A673 (cell line): ENCODE results near the gene MYRIP. TPM values are rescaled to one million over a fixed set of nuclear protein-coding genes. Genes with fewer than 3 reads are reported as not detected.

ENCODE experiments used
- BruUV-seq: library from RNA; stranded (reverse); fragments of 400-500 nt; replicated peaks from 2 replicates; lab custom pipeline; 2021; lab: Mats Ljungman, UMichigan
- CTCF ChIA-PET: fragments of 300-600 bp; sonication (Branson Sonifier 250); formaldehyde crosslinking; loops from one replicate; lab custom pipeline; 2022; ENCODE audit warnings: antibody characterized with exemption; lab: Charles Lee
- POLR2A ChIA-PET: fragments of 300-600 bp; sonication (Branson Sonifier 250); formaldehyde crosslinking; loops from one replicate; lab custom pipeline; 2022; ENCODE audit warnings: antibody characterized with exemption; ENCODE audit not compliant: low non-redundant PET; lab: Charles Lee
- DNase-seq: peaks from one replicate; pipeline ENCODE4 v3.0.0-alpha.2; 2015; ENCODE audit warnings: low spot score
- H3K27ac ChIP-seq: fragments of 200-600 bp; sonication (generic); 2 replicates; pipeline ENCODE4 v1.5.1; 2016; ENCODE audit warnings: mixed run types, low read depth, mild to moderate bottlenecking, mixed read lengths, antibody characterized with exemption, low read length; ENCODE audit not compliant: poor library complexity, severe bottlenecking
- H3K27me3 ChIP-seq: fragments of 200-600 bp; sonication (generic); replicated peaks from 2 replicates; pipeline ENCODE4 v1.6.1; 2017; ENCODE audit warnings: mixed run types, low read depth, mild to moderate bottlenecking, mixed read lengths, antibody characterized with exemption, low read length; ENCODE audit not compliant: insufficient read depth, poor library complexity
- H3K36me3 ChIP-seq: fragments of 200-600 bp; sonication (generic); 2 replicates; pipeline ENCODE4 v1.6.1; 2016; ENCODE audit warnings: mixed run types, mild to moderate bottlenecking, mixed read lengths, antibody characterized with exemption, low read length; ENCODE audit not compliant: insufficient read depth, poor library complexity, severe bottlenecking
- H3K4me1 ChIP-seq: fragments of 200-600 bp; sonication (generic); 2 replicates; pipeline ENCODE4 v1.6.1; 2017; ENCODE audit warnings: mixed run types, mild to moderate bottlenecking, mixed read lengths, antibody characterized with exemption, low read length; ENCODE audit not compliant: insufficient read depth, poor library complexity, severe bottlenecking
- H3K4me3 ChIP-seq: fragments of 200-600 bp; sonication (generic); 2 replicates; pipeline ENCODE4 v1.5.1; 2016; ENCODE audit warnings: low read depth, mixed run types, mild to moderate bottlenecking, mixed read lengths, low read length; ENCODE audit not compliant: poor library complexity, severe bottlenecking
- H3K9me3 ChIP-seq: fragments of 200-600 bp; sonication (generic); 2 replicates; pipeline ENCODE4 v1.6.1; 2016; ENCODE audit warnings: mixed run types, low read depth, mild to moderate bottlenecking, mixed read lengths, antibody characterized with exemption, low read length; ENCODE audit not compliant: poor library complexity, severe bottlenecking
- EZH2 ChIP-seq: fragments of 200-600 bp; sonication (generic); IDR thresholded peaks from 2 replicates; pipeline ENCODE4 v1.6.1; 2017; ENCODE audit warnings: borderline replicate concordance, low read depth, mild to moderate bottlenecking, mixed read lengths, antibody characterized with exemption, low read length; ENCODE audit not compliant: poor library complexity, severe bottlenecking
- intact Hi-C: fragments of 100-400 bp; cut with micrococcal nuclease; formaldehyde crosslinking; loops from one replicate; pipeline ENCODE4 v1.10.0; 2022; ENCODE audit not compliant: unreplicated experiment
- total RNA-seq: library from RNA; stranded (reverse); gene quantifications from 2 replicates; pipeline ENCODE4 v1.2.3, GENCODE V29; 2021
- TF ChIP-seq, protein P1 (sequence below): fragments of 300-800, 200-600 bp; sonication (generic); conservative IDR thresholded peaks from 2 replicates; pipeline ENCODE4 v1.5.1; 2017; ENCODE audit warnings: low read depth, mild to moderate bottlenecking, antibody characterized with exemption, low read length, moderate library complexity, mixed read lengths

The MYRIP gene
- total RNA-seq, 1 experiment from 2014 or later, result not detected

DNA sequence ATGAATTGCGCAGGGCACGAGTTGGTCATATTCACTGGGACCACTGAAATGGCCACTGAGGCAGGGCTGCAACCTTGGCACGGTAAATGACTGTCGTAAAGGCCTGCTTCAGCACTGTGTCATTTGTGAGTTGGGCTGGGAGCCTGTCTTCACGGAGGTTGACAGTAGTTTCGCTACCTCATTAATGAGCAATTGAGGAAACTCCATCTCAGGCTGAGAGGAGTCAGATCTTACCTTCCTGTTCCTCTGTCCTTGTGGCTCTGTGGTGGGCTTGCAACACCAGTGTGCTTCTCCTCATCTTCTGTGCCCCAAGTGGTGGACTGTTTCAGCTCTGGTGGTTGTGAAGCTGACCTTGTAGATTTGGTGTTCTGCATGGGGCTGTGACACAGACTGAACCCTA lies 420.0 kb downstream of the MYRIP start:
- Histone ChIP-seq H3K27me3 (no peaks in the 10 kb centered on the region), H3K36me3 (no peaks in the 10 kb centered on the region), H3K9me3 (no peaks in the 10 kb centered on the region), H3K4me1 (no peaks in the 10 kb centered on the region), H3K27ac (no peak overlapping the region), H3K4me3 (no peak overlapping the region)
- intact Hi-C loops, result no loop called here
- TF ChIP-seq EZH2, result no peak
- TF ChIP-seq, protein P1, sequence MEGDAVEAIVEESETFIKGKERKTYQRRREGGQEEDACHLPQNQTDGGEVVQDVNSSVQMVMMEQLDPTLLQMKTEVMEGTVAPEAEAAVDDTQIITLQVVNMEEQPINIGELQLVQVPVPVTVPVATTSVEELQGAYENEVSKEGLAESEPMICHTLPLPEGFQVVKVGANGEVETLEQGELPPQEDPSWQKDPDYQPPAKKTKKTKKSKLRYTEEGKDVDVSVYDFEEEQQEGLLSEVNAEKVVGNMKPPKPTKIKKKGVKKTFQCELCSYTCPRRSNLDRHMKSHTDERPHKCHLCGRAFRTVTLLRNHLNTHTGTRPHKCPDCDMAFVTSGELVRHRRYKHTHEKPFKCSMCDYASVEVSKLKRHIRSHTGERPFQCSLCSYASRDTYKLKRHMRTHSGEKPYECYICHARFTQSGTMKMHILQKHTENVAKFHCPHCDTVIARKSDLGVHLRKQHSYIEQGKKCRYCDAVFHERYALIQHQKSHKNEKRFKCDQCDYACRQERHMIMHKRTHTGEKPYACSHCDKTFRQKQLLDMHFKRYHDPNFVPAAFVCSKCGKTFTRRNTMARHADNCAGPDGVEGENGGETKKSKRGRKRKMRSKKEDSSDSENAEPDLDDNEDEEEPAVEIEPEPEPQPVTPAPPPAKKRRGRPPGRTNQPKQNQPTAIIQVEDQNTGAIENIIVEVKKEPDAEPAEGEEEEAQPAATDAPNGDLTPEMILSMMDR, result no peak
- no peak for DNase-seq
- BruUV-seq, result no TSS peak
- POLR2A ChIA-PET, result no interaction called here
- CTCF ChIA-PET, result no interaction called here

GRCh38 chr3:40229963-40230362 lies 420.6 kb downstream of the MYRIP start:
- TF ChIP-seq, protein P1, result no peak
- no peak for TF ChIP-seq EZH2
- Histone ChIP-seq H3K4me3 (no peak overlapping the region), H3K9me3 (no peaks in the 10 kb centered on the region), H3K27me3 (no peaks in the 10 kb centered on the region), H3K27ac (no peak overlapping the region), H3K36me3 (no peaks in the 10 kb centered on the region), H3K4me1 (no peaks in the 10 kb centered on the region)
- ChIA-PET POLR2A (no interaction called here), CTCF (no interaction called here)
- DNase-seq, result no peak
- intact Hi-C loops, result no loop called here
- BruUV-seq, result no TSS peak

- intact Hi-C loops, result no loop called here
- Histone ChIP-seq H3K4me3 (no peak overlapping the region), H3K36me3 (no peaks in the 10 kb centered on the region), H3K9me3 (no peaks in the 10 kb centered on the region), H3K27me3 (no peaks in the 10 kb centered on the region), H3K4me1 (no peaks in the 10 kb centered on the region), H3K27ac (no peak overlapping the region)
- no peak for DNase-seq
- no TSS peak for BruUV-seq
- CTCF ChIA-PET, result interaction anchor here (0.5 kb wide), 1 partner anchor 8 kb away, joined by 6 read pairs; no protein-coding TSS in a partner anchor
- POLR2A ChIA-PET, result interaction anchor here (0.7 kb wide), 1 partner anchor 1293 kb away, joined by 7 read pairs; no protein-coding TSS in a partner anchor
- TF ChIP-seq, protein P1, result no peak
These were observed 421.0 kb downstream of the MYRIP start for GRCh38 chr3:40230382-40230781.
